Activated T-cell treated with anti-CD3 and anti-CD28 coated beads for 24 hours (primary cell): Measurements from ENCODE around the gene OR13F1.
"Not testable (repeated sequence)": the region's sequence is repeated elsewhere in the genome, so short reads cannot be mapped to it uniquely, and the experiment has no call there.

Source experiments
- DNase-seq: peaks from one replicate; pipeline ENCODE4 v3.0.0-alpha.2; 2020; ENCODE audit warnings: low read depth

The OR13F1 gene, protein sequence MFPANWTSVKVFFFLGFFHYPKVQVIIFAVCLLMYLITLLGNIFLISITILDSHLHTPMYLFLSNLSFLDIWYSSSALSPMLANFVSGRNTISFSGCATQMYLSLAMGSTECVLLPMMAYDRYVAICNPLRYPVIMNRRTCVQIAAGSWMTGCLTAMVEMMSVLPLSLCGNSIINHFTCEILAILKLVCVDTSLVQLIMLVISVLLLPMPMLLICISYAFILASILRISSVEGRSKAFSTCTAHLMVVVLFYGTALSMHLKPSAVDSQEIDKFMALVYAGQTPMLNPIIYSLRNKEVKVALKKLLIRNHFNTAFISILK

GRCh38 chr9:104503963-104504362 is at the start of gene OR13F1:
TSS of gene OR13F1 (plus strand) at chr9:104504263. CDS start at chr9:104504263, 0 bp downstream.
- no peak for DNase-seq

GRCh38 chr9:104456831-104457230 is 47.2 kb upstream of the OR13F1 start:
- DNase-seq, result no peak

- no peak for DNase-seq
Measured at GRCh38 chr9:104463864-104464263, 40.2 kb upstream of the OR13F1 start.

GRCh38 chr9:104468261-104468660 is 35.8 kb upstream of the OR13F1 start:
- no peak for DNase-seq

GRCh38 chr9:104482921-104483570 is 21.0 kb upstream of the OR13F1 start:
- no peak for DNase-seq

DNA sequence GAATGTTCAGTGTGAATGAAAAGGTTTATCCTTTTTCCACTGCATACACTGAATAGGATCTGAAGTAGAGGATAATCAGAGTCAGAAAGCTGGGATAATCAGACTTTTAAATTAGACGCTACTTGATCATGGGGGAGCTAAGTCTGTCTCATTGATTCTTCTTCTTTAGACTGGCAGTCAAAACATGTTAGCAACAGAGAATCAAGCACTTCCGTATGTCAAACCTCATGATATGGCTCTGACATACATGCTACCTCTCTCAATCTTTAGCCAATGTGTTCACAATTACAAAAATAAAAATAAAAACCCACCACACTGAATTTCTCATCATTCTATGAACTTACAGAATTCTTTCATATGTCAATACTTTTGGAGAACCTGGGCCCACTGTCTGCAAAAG is 19.0 kb upstream of the OR13F1 start:
- DNase-seq, result no peak

- DNase-seq, result no peak
Measured at GRCh38 chr9:104494808-104495207, 9.3 kb upstream of the OR13F1 start.

GRCh38 chr9:104503440-104503839 is 623 bp upstream of the OR13F1 start:
- no peak for DNase-seq

DNA sequence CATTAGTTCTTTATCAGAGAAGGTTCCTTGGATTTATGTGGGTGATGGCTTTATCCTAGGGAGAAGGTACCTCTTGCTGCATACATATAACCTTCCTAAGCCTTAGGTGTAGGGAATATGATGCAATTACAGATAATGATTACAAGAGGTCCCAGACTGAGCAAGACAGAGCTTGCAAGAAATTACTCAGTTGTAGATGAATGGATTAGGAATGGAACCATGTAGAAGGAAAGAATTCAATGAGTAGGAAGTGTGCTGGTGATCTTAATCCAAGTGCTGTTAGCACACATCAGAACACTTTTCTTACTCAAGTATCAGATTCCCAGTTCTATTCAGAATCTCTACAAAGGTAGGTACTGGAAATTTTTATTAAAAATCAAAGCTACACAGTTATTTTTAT is 2.5 kb downstream of the OR13F1 start:
- no peak for DNase-seq

DNA sequence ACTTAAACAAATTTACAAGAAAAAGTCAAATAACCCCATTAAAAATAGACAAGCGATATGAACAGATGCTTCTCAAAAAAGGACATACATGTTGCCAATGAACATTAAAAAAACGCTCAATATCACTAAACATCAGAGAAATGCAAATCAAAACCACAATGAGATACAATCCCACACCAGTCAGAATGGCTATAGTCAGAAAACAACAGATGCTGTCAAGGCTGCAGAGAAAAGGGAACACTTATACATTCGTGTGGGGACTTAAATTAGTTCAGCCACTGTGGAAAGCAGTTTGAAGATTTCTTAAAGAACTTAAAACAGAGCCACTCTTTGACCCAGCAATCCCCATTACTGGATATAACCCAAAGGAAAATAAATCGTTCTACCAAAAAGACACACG is 10.8 kb downstream of the OR13F1 start:
- DNase-seq, result no peak

DNA sequence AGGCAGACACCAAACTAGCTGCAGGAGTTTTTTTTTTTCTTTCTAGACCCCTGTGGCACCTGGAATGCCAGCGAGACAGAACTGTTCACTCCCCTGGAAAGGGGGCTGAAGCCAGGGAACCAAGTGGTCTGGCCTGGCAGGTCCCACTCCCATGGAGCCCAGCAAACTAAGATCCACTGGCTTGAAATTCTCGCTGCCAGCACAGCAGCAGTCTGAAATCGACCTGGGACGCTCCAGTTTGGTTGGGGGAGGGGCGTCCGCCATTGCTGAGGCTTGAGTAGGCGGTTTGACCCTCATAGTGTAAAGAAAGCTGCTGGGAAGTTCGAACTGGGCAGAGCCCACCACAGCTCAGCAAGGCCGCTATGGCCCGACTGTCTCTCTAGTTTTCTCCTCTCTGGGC is 16.2 kb downstream of the OR13F1 start:
- not testable (repeated sequence) for DNase-seq

DNA sequence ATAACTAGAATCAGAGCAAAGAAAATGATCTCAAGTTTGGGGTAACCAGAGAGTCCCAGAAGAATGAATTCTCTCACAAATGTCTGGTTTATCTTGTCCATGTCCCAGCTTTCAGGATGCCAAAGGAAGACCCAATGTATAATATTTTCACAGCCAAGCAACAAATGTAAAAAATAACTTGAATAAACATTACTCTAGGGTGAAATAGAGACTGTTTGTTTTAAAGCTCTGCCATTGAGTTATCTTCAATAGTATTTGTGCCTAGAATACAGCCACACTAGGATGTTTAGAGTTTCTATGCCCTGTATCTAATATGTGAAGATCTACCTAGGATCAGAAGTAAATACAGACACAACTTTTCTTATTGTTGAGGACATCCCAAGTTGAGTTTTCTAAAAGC is 23.0 kb downstream of the OR13F1 start, which contains the start of gene OR13C4:
TSS of gene OR13C4 (minus strand) at position 101 of the 400 bp plus-strand sequence. CDS start at position 101, 0 bp downstream.
- no peak for DNase-seq

- DNase-seq, result no peak
Measured at GRCh38 chr9:104536756-104537155, 32.7 kb downstream of the OR13F1 start, which contains the start of gene OR13C3. TSS of gene OR13C3 (minus strand) at chr9:104536856. CDS start at chr9:104536723, 133 bp downstream.

GRCh38 chr9:104539275-104539674 is 35.2 kb downstream of the OR13F1 start:
- no peak for DNase-seq

- DNase-seq, result no peak
Measured at GRCh38 chr9:104544644-104545043, 40.6 kb downstream of the OR13F1 start.

- DNase-seq, result no peak
Measured at GRCh38 chr9:104553261-104553660, 49.2 kb downstream of the OR13F1 start.
